B cell (primary cell): ENCODE results near the gene CAMK2B. TPM values are rescaled to one million over a fixed set of nuclear protein-coding genes. Genes with fewer than 3 reads are reported as not detected.

Source experiments
- ATAC-seq: fragments of 200-7000 bp; cut with Tn5 transposase; one replicate; pipeline ENCODE4 v1.10.0; 2021; ENCODE audit warnings: low read depth, mild to moderate bottlenecking, moderate number of reproducible peaks, moderate library complexity
- CTCF ChIA-PET: fragments of 350-600 bp; sonication (Branson Sonifier 250); formaldehyde crosslinking; loops from one replicate; lab custom pipeline; 2021; ENCODE audit warnings: antibody characterized with exemption, inconsistent platforms; lab: Charles Lee
- POLR2A ChIA-PET: fragments of 350-600 bp; sonication (Branson Sonifier 250); formaldehyde crosslinking; loops from one replicate; lab custom pipeline; 2021; ENCODE audit warnings: antibody characterized with exemption; lab: Charles Lee
- DNase-seq: peaks from one replicate; pipeline ENCODE4 v3.0.0; 2013
- H2AFZ ChIP-seq: 2 replicates; pipeline ENCODE4 v1.6.1; 2012; ENCODE audit warnings: mild to moderate bottlenecking, low read depth, low read length; ENCODE audit not compliant: insufficient read depth, poor library complexity, severe bottlenecking
- H3K27ac ChIP-seq, 2 donors: 1 replicate in 1 of 2; 2 replicates in 1 of 2; pipeline ENCODE4 v1.5.1; 2012 to 2013; ENCODE audit warnings: low read length in 2 of 2, mild to moderate bottlenecking in 2 of 2, moderate library complexity in 1 of 2
- H3K27me3 ChIP-seq, 4 experiments: fragments of 200-600 bp in 1 of 4; sonication (generic) in 1 of 4; replicated peaks in 1 of 4; 1 replicate in 2 of 4; 2 replicates in 2 of 4; pipeline versions ENCODE4 v1.6.1 to v1.7.0; 2013 to 2016; ENCODE audit warnings: low read length in 3 of 4, mild to moderate bottlenecking in 2 of 4, mixed read lengths in 1 of 4, moderate library complexity in 1 of 4; ENCODE audit not compliant: insufficient read depth in 4 of 4, control insufficient read depth in 3 of 4; ENCODE audit errors: control extremely low read depth in 1 of 4
- H3K36me3 ChIP-seq, 2 experiments: replicated peaks in 1 of 2; 1 replicate in 1 of 2; 2 replicates in 1 of 2; pipeline versions ENCODE4 v1.6.1 to v1.7.1; 2013; ENCODE audit warnings: low read length in 1 of 2; ENCODE audit not compliant: insufficient read depth in 2 of 2, control insufficient read depth in 1 of 2; ENCODE audit errors: control extremely low read depth in 1 of 2, extremely low read depth in 1 of 2
- H3K4me1 ChIP-seq, 2 donors: fragments of 200-600 bp in 1 of 2; sonication (generic) in 1 of 2; 1 replicate in 1 of 2; 2 replicates in 1 of 2; pipeline versions ENCODE4 v1.5.1 to v1.6.1; 2013 to 2017; ENCODE audit warnings: low read length in 2 of 2; ENCODE audit not compliant: control insufficient read depth in 2 of 2, insufficient read depth in 2 of 2
- H3K4me2 ChIP-seq: replicated peaks from 2 replicates; pipeline ENCODE3; 2012; ENCODE audit warnings: mild to moderate bottlenecking, low read depth, low read length; ENCODE audit not compliant: poor library complexity, severe bottlenecking
- H3K4me3 ChIP-seq, 5 experiments: fragments of 200-600 bp in 1 of 5; sonication (generic) in 1 of 5; 1 replicate in 3 of 5; 2 replicates in 2 of 5; pipeline versions ENCODE4 v1.5.1 to v1.7.0; 2011 to 2016; ENCODE audit warnings: low read length in 4 of 5, mild to moderate bottlenecking in 4 of 5, low read depth in 2 of 5, control low read depth in 1 of 5, moderate library complexity in 1 of 5; ENCODE audit not compliant: insufficient read depth in 1 of 5; ENCODE audit errors: control extremely low read depth in 1 of 5, extremely low read depth in 1 of 5
- H3K79me2 ChIP-seq: fragments of 200-600 bp; sonication (generic); one replicate; pipeline ENCODE4 v1.6.0; 2016; ENCODE audit warnings: low read length; ENCODE audit not compliant: control insufficient read depth, insufficient read depth
- H3K9ac ChIP-seq: fragments of 200-600 bp; sonication (generic); 2 replicates; pipeline ENCODE4 v1.6.1; 2017; ENCODE audit warnings: mild to moderate bottlenecking, low read length, moderate library complexity
- H3K9me3 ChIP-seq, 3 donors: one replicate each; pipeline versions ENCODE4 v1.6.1 to v1.7.1; 2013; ENCODE audit warnings: low read length in 2 of 3; ENCODE audit not compliant: control insufficient read depth in 2 of 3, insufficient read depth in 1 of 3; ENCODE audit errors: control extremely low read depth in 1 of 3
- H4K20me1 ChIP-seq: 2 replicates; pipeline ENCODE4 v1.6.0; 2012; ENCODE audit warnings: mild to moderate bottlenecking, low read length; ENCODE audit not compliant: insufficient read depth, control insufficient read depth, poor library complexity, severe bottlenecking
- H3K27ac Mint-ChIP-seq: one replicate; pipeline ENCODE4 v1.8.0; 2021; ENCODE audit warnings: mixed read lengths
- H3K27me3 Mint-ChIP-seq: one replicate; pipeline ENCODE4 v1.8.0; 2021; ENCODE audit warnings: mixed read lengths
- H3K4me1 Mint-ChIP-seq: one replicate; pipeline ENCODE4 v1.8.0; 2021; ENCODE audit warnings: mixed read lengths
- H3K4me3 Mint-ChIP-seq: one replicate; pipeline ENCODE4 v1.8.0; 2021; ENCODE audit warnings: mixed read lengths
- H3K9me3 Mint-ChIP-seq: one replicate; pipeline ENCODE4 v1.8.0; 2022; ENCODE audit warnings: mixed read lengths; ENCODE audit not compliant: insufficient read depth
- CTCF ChIP-seq: fragments of 200-600 bp; IDR thresholded peaks from one replicate; pipeline ENCODE4 v1.8.0; 2022; ENCODE audit warnings: antibody characterized with exemption, mild to moderate bottlenecking
- EZH2 ChIP-seq: IDR thresholded peaks from 2 replicates; pipeline ENCODE4 v1.6.1; 2012; ENCODE audit warnings: borderline replicate concordance, low read depth, mild to moderate bottlenecking, moderate library complexity, low read length; ENCODE audit not compliant: insufficient read depth, poor library complexity, severe bottlenecking
- WGBS: methylation state at CpG from one replicate; pipeline ENCODE4 v1.1.5; 2013; ENCODE audit warnings: missing lambda C conversion rate; ENCODE audit not compliant: insufficient coverage; 5-methylcytosine and 5-hydroxymethylcytosine counted together
- intact Hi-C: fragments of 100-400 bp; cut with micrococcal nuclease; formaldehyde crosslinking; loops from one replicate; pipeline ENCODE4 v1.10.0; 2022
- polyA plus RNA-seq: library from polyadenylated mRNA; depleted of rRNA; stranded (reverse); fragments of >200 nt; gene quantifications from 2 replicates; pipeline ENCODE4 v1.2.3, GENCODE V29; 2012
- total RNA-seq, 2 donors: library from RNA; stranded (reverse); fragments of 120-200 nt in 1 of 2; gene quantifications; 1 replicate in 1 of 2; 2 replicates in 1 of 2; pipeline versions ENCODE4 v1.2.3 to v1.2.4, GENCODE V29; 2013 to 2022

The CAMK2B gene
- total and polyA plus RNA-seq, 2 donors (not counting 1 experiment from before 2014, with no cell fraction given): 0.42 TPM; not detected in 1

- Mint-ChIP-seq H3K27ac (no peak overlapping the region), H3K27me3 (peaks cover 11% of the 10 kb centered on the region), H3K9me3 (no peaks in the 10 kb centered on the region), H3K4me3 (no peak overlapping the region), H3K4me1 (no peaks in the 10 kb centered on the region)
- Histone ChIP-seq H3K27me3 (peaks cover 0 to 2% (median 0%) of the 10 kb centered on the region in 4 experiments), H4K20me1 (no peaks in the 10 kb centered on the region), H3K4me3 (no peak overlapping the region), H3K9ac (no peak overlapping the region), H3K9me3 (peaks cover 0 to 4% (median 0%) of the 10 kb centered on the region in 3 donors), H3K4me2 (no peak overlapping the region), H3K4me1 (no peaks in the 10 kb centered on the region), H2AFZ (no peak overlapping the region), H3K79me2 (no peaks in the 10 kb centered on the region), H3K36me3 (no peaks in the 10 kb centered on the region), H3K27ac (no peak overlapping the region)
- intact Hi-C loops: no loop called here
- 87% methylated on average over 9 of the region's 9 CpGs for WGBS
- ChIA-PET CTCF (no interaction called here), POLR2A (no interaction called here)
- ATAC-seq (no peak), DNase-seq (no peak)
- no peak for TF ChIP-seq CTCF
- TF ChIP-seq EZH2: no peak
Measured at GRCh38 chr7:44187636-44188416, 137.6 kb downstream of the CAMK2B start.

GRCh38 chr7:44186736-44187135 is 138.7 kb downstream of the CAMK2B start:
- peaks cover 2% of the 10 kb centered on the region for H3K9me3 Mint-ChIP-seq
- H3K4me3 Mint-ChIP-seq: no peak overlapping the region
- 79% methylated on average over 4 of the region's 5 CpGs for WGBS
- peaks cover 0 to 6% (median 0%) of the 10 kb centered on the region in 4 experiments for H3K27me3 ChIP-seq
- no peak overlapping the region for H3K4me2 ChIP-seq
- POLR2A ChIA-PET: no interaction called here
- DNase-seq: no peak
- peaks cover 12% of the 10 kb centered on the region for H3K27me3 Mint-ChIP-seq
- H3K79me2 ChIP-seq: no peaks in the 10 kb centered on the region
- H3K27ac ChIP-seq: no peak overlapping the region
- H3K4me1 ChIP-seq: no peaks in the 10 kb centered on the region
- no peaks in the 10 kb centered on the region for H3K36me3 ChIP-seq
- H3K4me3 ChIP-seq: no peak overlapping the region
- no peak overlapping the region for H2AFZ ChIP-seq
- H3K4me1 Mint-ChIP-seq: no peaks in the 10 kb centered on the region
- CTCF ChIA-PET: no interaction called here
- ATAC-seq: no peak
- peaks cover 0 to 8% (median 0%) of the 10 kb centered on the region in 3 donors for H3K9me3 ChIP-seq
- no peak overlapping the region for H3K9ac ChIP-seq
- intact Hi-C loops: no loop called here
- no peaks in the 10 kb centered on the region for H4K20me1 ChIP-seq
- TF ChIP-seq EZH2: no peak
- no peak for TF ChIP-seq CTCF
- no peak overlapping the region for H3K27ac Mint-ChIP-seq
